ENCODE data around the gene GJB1.

The GJB1 gene

DNA sequence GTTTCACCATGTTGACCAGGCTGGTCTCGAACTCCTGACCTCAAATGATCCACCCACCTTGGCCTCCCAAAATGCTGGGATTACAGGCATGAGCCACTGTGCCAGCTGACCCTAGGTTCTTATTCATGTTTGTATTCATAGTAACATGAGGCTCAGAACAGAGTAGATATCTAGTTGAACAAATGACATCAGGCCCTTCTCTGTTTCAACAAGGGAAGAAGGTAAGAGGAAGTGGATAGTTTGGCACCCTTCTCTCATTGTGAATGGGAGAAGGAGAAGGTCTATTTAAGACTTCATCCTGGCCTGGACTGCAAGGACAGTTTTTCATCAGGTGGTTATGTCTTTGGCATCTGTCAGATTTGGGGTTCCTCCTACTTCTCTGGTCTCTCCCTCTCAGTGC lies 13.8 kb downstream of the GJB1 start:
- TF ChIP-seq, protein P1, sequence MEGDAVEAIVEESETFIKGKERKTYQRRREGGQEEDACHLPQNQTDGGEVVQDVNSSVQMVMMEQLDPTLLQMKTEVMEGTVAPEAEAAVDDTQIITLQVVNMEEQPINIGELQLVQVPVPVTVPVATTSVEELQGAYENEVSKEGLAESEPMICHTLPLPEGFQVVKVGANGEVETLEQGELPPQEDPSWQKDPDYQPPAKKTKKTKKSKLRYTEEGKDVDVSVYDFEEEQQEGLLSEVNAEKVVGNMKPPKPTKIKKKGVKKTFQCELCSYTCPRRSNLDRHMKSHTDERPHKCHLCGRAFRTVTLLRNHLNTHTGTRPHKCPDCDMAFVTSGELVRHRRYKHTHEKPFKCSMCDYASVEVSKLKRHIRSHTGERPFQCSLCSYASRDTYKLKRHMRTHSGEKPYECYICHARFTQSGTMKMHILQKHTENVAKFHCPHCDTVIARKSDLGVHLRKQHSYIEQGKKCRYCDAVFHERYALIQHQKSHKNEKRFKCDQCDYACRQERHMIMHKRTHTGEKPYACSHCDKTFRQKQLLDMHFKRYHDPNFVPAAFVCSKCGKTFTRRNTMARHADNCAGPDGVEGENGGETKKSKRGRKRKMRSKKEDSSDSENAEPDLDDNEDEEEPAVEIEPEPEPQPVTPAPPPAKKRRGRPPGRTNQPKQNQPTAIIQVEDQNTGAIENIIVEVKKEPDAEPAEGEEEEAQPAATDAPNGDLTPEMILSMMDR (IDR thresholded peaks at IDR 0.05; ENCODE audit: borderline replicate concordance, control extremely low read depth, extremely low read depth, insufficient read depth, missing control alignments) = no peak
- in situ Hi-C loops (cut with MboI; ENCODE audit: low sequenced_read_pairs, unreplicated experiment) = no loop called here
- DNase-seq (ENCODE audit: low spot score) = no peak

DNA sequence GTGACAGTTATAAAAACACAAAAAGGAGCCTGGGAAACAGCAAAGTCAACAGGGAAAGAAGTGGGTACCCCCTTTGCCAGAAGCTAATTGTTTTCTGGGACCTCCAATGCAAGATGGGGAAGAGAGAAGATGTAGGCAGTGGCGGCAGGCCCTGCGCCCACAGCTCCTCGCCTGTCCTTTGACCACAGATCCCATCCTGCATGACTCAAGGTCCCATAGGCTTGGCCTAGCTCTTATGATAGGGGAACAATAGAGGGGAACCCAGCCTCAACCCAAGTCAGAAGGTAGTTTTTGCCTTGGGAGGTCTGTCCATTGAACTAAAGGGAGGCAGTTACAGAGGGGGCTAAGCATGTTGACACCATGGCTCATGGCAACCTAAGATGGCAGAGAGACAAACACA lies 16.8 kb downstream of the GJB1 start:
- in situ Hi-C loops (cut with MboI; ENCODE audit: low sequenced_read_pairs, unreplicated experiment) = no loop called here
- no peak for DNase-seq (ENCODE audit: low spot score)
- TF ChIP-seq, protein P1 (IDR thresholded peaks at IDR 0.05; ENCODE audit: borderline replicate concordance, control extremely low read depth, extremely low read depth, insufficient read depth, missing control alignments) = no peak

DNA sequence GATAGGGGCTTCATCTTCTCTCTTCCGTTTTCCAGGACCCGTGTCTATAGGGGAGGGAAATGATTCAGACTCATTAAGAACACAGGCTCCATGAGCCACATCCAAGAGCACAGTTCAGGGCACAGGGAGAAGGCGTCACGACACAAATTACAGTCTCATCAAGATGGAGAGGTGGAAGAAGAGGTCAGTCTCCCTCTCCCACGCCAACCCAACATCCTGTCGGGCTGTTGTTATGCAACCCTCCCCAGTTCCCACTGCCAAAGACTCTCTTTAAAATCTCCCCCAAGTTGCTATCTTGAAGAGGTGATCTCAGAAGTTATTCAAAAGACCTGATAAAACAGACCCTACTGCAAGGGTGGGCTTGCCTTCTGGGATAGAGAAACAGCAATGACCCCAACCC lies 18.3 kb downstream of the GJB1 start:
- in situ Hi-C loops (cut with MboI; ENCODE audit: low sequenced_read_pairs, unreplicated experiment) = no loop called here
- TF ChIP-seq, protein P1 (IDR thresholded peaks at IDR 0.05; ENCODE audit: borderline replicate concordance, control extremely low read depth, extremely low read depth, insufficient read depth, missing control alignments) = no peak
- no peak for DNase-seq (ENCODE audit: low spot score)

DNA sequence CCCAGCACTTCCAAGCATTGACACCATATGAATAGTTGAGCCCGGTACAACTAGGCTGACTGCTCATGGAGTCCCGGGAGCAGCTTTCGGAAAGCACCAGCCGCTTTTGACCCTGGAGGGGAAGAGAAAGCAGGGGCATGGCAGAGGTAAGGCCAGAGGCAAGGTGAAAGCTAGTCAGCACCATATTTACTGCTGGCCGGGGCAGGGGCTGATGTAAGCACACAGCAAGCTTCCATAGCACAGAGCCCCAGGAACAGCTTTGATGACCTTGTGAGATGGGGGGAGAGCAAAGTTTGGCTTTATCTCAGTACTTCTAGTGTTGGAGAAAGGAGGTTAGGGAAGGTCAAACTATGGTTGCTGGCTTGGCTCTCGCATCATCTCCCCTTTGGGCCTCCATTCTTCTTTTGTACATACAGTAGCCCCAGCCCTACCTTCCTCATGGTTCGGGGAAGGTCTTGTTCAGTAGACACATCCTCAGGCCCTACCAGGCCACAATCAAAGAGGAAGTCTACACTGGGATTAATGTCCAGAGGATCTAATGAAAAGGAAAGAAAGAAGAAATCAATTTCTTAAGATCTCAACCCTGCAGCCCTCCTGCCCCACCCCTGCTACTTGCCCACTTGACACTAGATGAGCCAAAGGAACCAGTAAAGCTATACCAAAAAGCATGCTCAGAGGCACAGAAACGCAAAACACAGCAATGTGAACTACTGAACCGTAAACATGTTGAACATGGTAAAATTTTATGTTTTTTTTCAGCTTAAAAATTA lies 21.5 kb downstream of the GJB1 start:
- no peak for DNase-seq (ENCODE audit: low spot score)
- TF ChIP-seq, protein P1 (IDR thresholded peaks at IDR 0.05; ENCODE audit: borderline replicate concordance, control extremely low read depth, extremely low read depth, insufficient read depth, missing control alignments) = no peak
- in situ Hi-C loops (cut with MboI; ENCODE audit: low sequenced_read_pairs, unreplicated experiment) = no loop called here

DNA sequence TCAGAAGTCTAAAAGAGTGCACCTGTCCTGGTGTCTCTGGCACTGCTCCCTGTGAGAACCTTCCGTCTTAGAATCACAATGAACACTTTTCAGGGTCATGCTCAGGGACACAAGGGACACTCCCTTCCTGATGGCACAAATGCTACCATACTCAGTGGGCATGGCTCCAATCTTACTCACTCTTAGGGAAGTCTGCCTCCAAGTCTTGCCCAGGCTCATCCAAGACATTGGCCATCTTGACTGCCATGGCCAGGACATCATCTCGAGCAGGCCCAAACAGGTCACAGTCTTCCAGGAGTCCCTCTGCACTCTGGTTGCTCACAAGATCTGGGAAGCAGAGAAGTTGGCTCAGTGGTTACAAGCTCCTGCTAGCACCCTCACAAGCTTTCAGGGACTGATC lies 22.1 kb downstream of the GJB1 start:
- in situ Hi-C loops (cut with MboI; ENCODE audit: low sequenced_read_pairs, unreplicated experiment) = no loop called here
- TF ChIP-seq, protein P1 (IDR thresholded peaks at IDR 0.05; ENCODE audit: borderline replicate concordance, control extremely low read depth, extremely low read depth, insufficient read depth, missing control alignments) = no peak

DNA sequence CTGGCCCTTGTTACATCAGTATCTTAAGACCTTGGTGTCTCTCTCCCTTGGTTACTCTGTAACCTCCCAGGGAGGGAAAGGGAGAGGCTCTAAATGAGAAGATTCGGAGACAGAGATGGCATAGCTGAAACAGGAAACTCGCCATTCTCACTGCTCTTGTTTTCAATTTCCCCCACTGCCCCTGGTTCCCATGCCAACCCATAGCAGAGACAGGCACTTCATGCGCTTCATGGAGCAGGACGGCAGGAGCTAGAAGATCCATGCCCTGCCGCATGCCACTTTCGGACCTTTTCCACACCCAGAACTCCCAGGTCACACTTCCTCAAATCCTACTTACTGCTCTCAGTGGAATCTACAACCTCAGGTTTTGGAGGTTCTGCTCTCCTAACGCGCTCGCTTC lies 27.8 kb downstream of the GJB1 start:
- in situ Hi-C loops (cut with MboI; ENCODE audit: low sequenced_read_pairs, unreplicated experiment) = no loop called here
- TF ChIP-seq, protein P1 (IDR thresholded peaks at IDR 0.05; ENCODE audit: borderline replicate concordance, control extremely low read depth, extremely low read depth, insufficient read depth, missing control alignments) = no peak
- no peak for DNase-seq (ENCODE audit: low spot score)

More for the DNA sequence above, 22.1 kb downstream of the GJB1 start:
- DNase-seq (ENCODE audit: low spot score) = no peak
